ENCODE measurements around the gene FBL.
"Not testable (repeated sequence)": the region's sequence is repeated elsewhere in the genome, so short reads cannot be mapped to it uniquely, and the experiment has no call there.

DNA sequence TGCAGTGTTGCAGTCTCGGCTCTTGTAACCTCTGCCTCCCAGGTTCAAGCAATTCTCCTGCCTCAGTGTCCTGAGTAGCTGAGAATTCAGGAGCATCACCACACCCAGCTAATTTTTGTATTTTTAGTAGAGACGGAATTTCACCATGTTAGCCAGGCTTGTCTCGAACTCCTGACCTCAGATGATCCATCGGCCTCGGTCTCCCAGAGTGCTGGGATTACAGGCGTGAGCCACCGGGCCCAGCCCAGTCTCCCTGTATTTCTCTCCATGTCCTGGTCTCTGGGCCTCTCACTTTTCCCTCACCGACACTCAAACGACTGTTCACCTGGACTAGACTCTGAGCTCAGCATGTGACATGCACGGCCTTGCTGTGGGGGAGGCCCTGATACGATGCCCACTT lies 48.9 kb upstream of the FBL start:
- TF ChIP-seq, protein P1, sequence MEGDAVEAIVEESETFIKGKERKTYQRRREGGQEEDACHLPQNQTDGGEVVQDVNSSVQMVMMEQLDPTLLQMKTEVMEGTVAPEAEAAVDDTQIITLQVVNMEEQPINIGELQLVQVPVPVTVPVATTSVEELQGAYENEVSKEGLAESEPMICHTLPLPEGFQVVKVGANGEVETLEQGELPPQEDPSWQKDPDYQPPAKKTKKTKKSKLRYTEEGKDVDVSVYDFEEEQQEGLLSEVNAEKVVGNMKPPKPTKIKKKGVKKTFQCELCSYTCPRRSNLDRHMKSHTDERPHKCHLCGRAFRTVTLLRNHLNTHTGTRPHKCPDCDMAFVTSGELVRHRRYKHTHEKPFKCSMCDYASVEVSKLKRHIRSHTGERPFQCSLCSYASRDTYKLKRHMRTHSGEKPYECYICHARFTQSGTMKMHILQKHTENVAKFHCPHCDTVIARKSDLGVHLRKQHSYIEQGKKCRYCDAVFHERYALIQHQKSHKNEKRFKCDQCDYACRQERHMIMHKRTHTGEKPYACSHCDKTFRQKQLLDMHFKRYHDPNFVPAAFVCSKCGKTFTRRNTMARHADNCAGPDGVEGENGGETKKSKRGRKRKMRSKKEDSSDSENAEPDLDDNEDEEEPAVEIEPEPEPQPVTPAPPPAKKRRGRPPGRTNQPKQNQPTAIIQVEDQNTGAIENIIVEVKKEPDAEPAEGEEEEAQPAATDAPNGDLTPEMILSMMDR (IDR thresholded peaks at IDR 0.05; ENCODE audit: low read depth, low read length) = not testable (repeated sequence)
- TF ChIP-seq EZH2phosphoT487 (IDR thresholded peaks at IDR 0.05; ENCODE audit: low read depth) = not testable (repeated sequence)
